GM23338 (cell line): ENCODE data around the gene RNASE7. TPM values are rescaled to one million over a fixed set of nuclear protein-coding genes. Genes with fewer than 3 reads are reported as not detected.

Experiments
- ATAC-seq: fragments of 200-7000 bp; cut with Tn5 transposase; 3 replicates; pipeline ENCODE4 v1.9.1; 2020
- DNase-seq: peaks from one replicate; pipeline ENCODE4 v3.0.0-alpha.2; 2015; ENCODE audit warnings: low spot score
- H2AFZ ChIP-seq: fragments of 200-600 bp; sonication (generic); 2 replicates; pipeline ENCODE4 v1.8.0; 2016; ENCODE audit warnings: antibody characterized with exemption, mild to moderate bottlenecking, moderate library complexity
- H3F3A ChIP-seq: fragments of 200-600 bp; sonication (generic); replicated peaks from 2 replicates; pipeline ENCODE4 v1.8.0; 2017; ENCODE audit warnings: antibody characterized with exemption, mixed run types, low read depth
- H3K27ac ChIP-seq: fragments of 200-600 bp; sonication (generic); 2 replicates; pipeline ENCODE4 v1.6.1; 2016; ENCODE audit warnings: low read depth
- H3K27me3 ChIP-seq: fragments of 200-600 bp; sonication (generic); 2 replicates; pipeline ENCODE4 v1.8.0; 2016; ENCODE audit warnings: mild to moderate bottlenecking, mixed run types, moderate library complexity; ENCODE audit not compliant: insufficient read depth
- H3K36me3 ChIP-seq: fragments of 200-600 bp; sonication (generic); 2 replicates; pipeline ENCODE4 v1.8.0; 2016; ENCODE audit warnings: mild to moderate bottlenecking; ENCODE audit not compliant: insufficient read depth
- H3K4me1 ChIP-seq: fragments of 200-600 bp; sonication (generic); 2 replicates; pipeline ENCODE4 v1.8.0; 2016; ENCODE audit warnings: mild to moderate bottlenecking, moderate library complexity; ENCODE audit not compliant: insufficient read depth
- H3K4me2 ChIP-seq: fragments of 200-600 bp; sonication (generic); 2 replicates; pipeline ENCODE4 v1.7.1; 2017; ENCODE audit warnings: mixed run types
- H3K4me3 ChIP-seq: fragments of 200-600 bp; sonication (generic); 2 replicates; pipeline ENCODE4 v1.6.1; 2016; ENCODE audit warnings: mixed run types
- H3K79me2 ChIP-seq: fragments of 200-600 bp; sonication (generic); replicated peaks from 2 replicates; pipeline ENCODE4 v1.8.0; 2017; ENCODE audit warnings: mild to moderate bottlenecking; ENCODE audit not compliant: insufficient read depth
- H3K9me2 ChIP-seq: fragments of 200-600 bp; sonication (generic); 2 replicates; pipeline ENCODE4 v1.8.0; 2017; ENCODE audit not compliant: insufficient read depth
- H4K20me1 ChIP-seq: fragments of 200-600 bp; sonication (generic); replicated peaks from 2 replicates; pipeline ENCODE4 v1.8.0; 2017; ENCODE audit warnings: mild to moderate bottlenecking; ENCODE audit not compliant: insufficient read depth
- H3K27ac Mint-ChIP-seq: 2 replicates; pipeline ENCODE4 v1.8.0; 2020; ENCODE audit warnings: inconsistent platforms, mild to moderate bottlenecking, moderate library complexity, mixed read lengths
- H3K27me3 Mint-ChIP-seq: 3 replicates; pipeline ENCODE4 v1.8.0; 2022; ENCODE audit warnings: low read depth, mild to moderate bottlenecking, moderate library complexity, mixed read lengths, inconsistent platforms; ENCODE audit not compliant: insufficient read depth, poor library complexity
- H3K36me3 Mint-ChIP-seq: 3 replicates; pipeline ENCODE4 v1.8.0; 2021; ENCODE audit warnings: low read depth, mild to moderate bottlenecking, inconsistent platforms, moderate library complexity, mixed read lengths
- H3K4me1 Mint-ChIP-seq: 3 replicates; pipeline ENCODE4 v1.8.0; 2020; ENCODE audit warnings: mild to moderate bottlenecking, inconsistent platforms, mixed read lengths
- H3K4me3 Mint-ChIP-seq: 3 replicates; pipeline ENCODE4 v1.8.0; 2021; ENCODE audit warnings: moderate library complexity, mild to moderate bottlenecking, inconsistent platforms, mixed read lengths
- H3K9me3 Mint-ChIP-seq: 3 replicates; pipeline ENCODE4 v1.8.0; 2020; ENCODE audit warnings: moderate library complexity, mild to moderate bottlenecking, inconsistent platforms, mixed read lengths
- POLR2AphosphoS5 ChIP-seq: IDR thresholded peaks from 2 replicates; pipeline ENCODE4 v1.6.1; 2016; ENCODE audit warnings: antibody characterized with exemption, low read depth
- polyA plus RNA-seq: library from polyadenylated mRNA; unstranded; fragments of >200 nt; fragmentation: Nextera tagmentation; extraction: Ambion mirVana; gene quantifications from 2 replicates; pipeline ENCODE4 v1.2.1, GENCODE V29; 2016
- total RNA-seq: library from RNA; depleted of rRNA; stranded (reverse); fragments of >200 nt; shearing (Covaris generic); gene quantifications from 2 replicates; pipeline ENCODE4 v1.2.3, GENCODE V29; 2014
- TF ChIP-seq, protein P1 (sequence below): IDR thresholded peaks from 2 replicates; pipeline ENCODE4 v1.6.1; 2016; ENCODE audit warnings: antibody characterized with exemption
- TF ChIP-seq, protein P2 (sequence below): fragments of 250-450 bp; sonication (Bioruptor Pico); IDR thresholded peaks from 2 replicates; pipeline ENCODE4 v1.5.0; 2020; ENCODE audit warnings: mild to moderate bottlenecking, moderate library complexity

The RNASE7 gene
- total and polyA plus RNA-seq, 2 experiments from 2014 or later = not detected

DNA sequence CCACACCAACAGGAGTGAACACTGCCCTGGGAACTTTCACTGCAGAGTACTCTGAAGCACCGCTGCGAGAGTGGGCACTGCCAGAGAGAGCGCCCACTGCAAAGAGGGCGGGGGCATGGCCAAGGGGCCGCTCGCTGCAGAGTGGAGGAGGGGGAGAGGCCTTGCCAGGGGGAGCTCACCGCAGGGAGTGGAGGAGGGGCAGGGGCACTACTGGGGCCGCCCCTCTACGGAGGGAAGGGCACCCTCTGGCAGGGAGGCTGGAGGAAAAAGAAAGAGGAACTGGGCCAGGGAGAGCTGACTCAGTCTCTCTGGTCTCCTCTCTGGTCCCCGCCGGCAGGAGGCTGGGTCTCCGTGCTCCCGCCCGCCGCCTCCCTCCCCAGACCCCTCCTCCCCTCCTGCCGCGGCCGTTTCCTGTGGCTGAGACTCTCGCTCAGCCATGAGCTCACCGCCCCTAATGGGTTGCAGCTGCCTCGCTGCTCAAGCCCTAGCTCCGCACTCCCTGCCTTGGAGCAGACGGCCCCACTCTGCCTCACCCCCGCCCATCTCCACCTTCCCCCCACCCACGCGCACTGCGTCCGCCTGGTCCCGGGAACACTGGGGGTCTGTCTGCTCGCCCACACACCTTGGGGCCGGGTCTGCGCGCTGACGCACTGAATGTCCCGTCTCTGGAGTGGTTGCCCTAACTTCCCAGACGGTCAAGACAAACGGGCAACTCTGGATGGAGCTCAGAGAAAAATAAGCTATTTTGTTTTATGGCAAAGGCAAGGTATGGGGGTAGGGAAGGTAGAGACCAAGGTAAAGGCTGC, 29.3 kb downstream of the RNASE7 start:
- Histone ChIP-seq H3K4me3 (peak overlapping the region; percentile 95), H3F3A (peaks cover 17% of the 10 kb centered on the region), H3K79me2 (peaks cover 6% of the 10 kb centered on the region), H3K4me2 (peak overlapping the region; percentile 98), H3K27me3 (peaks cover 27% of the 10 kb centered on the region), H3K9me2 (no peaks in the 10 kb centered on the region), H3K4me1 (peaks cover 13% of the 10 kb centered on the region), H4K20me1 (peaks cover 3% of the 10 kb centered on the region; the same call in 1 of the 2 replicates), H3K27ac (peak overlapping the region; percentile 92), H2AFZ (peak overlapping the region; percentile 91), H3K36me3 (peaks cover 4% of the 10 kb centered on the region; the same call in 1 of the 2 replicates)
- TF ChIP-seq POLR2AphosphoS5 = peak; percentile 55; the same call in 1 of the 2 replicates
- TF ChIP-seq, protein P1, sequence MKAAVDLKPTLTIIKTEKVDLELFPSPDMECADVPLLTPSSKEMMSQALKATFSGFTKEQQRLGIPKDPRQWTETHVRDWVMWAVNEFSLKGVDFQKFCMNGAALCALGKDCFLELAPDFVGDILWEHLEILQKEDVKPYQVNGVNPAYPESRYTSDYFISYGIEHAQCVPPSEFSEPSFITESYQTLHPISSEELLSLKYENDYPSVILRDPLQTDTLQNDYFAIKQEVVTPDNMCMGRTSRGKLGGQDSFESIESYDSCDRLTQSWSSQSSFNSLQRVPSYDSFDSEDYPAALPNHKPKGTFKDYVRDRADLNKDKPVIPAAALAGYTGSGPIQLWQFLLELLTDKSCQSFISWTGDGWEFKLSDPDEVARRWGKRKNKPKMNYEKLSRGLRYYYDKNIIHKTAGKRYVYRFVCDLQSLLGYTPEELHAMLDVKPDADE = peak; percentile 40; the same call in 1 of the 2 replicates
- TF ChIP-seq, protein P2, sequence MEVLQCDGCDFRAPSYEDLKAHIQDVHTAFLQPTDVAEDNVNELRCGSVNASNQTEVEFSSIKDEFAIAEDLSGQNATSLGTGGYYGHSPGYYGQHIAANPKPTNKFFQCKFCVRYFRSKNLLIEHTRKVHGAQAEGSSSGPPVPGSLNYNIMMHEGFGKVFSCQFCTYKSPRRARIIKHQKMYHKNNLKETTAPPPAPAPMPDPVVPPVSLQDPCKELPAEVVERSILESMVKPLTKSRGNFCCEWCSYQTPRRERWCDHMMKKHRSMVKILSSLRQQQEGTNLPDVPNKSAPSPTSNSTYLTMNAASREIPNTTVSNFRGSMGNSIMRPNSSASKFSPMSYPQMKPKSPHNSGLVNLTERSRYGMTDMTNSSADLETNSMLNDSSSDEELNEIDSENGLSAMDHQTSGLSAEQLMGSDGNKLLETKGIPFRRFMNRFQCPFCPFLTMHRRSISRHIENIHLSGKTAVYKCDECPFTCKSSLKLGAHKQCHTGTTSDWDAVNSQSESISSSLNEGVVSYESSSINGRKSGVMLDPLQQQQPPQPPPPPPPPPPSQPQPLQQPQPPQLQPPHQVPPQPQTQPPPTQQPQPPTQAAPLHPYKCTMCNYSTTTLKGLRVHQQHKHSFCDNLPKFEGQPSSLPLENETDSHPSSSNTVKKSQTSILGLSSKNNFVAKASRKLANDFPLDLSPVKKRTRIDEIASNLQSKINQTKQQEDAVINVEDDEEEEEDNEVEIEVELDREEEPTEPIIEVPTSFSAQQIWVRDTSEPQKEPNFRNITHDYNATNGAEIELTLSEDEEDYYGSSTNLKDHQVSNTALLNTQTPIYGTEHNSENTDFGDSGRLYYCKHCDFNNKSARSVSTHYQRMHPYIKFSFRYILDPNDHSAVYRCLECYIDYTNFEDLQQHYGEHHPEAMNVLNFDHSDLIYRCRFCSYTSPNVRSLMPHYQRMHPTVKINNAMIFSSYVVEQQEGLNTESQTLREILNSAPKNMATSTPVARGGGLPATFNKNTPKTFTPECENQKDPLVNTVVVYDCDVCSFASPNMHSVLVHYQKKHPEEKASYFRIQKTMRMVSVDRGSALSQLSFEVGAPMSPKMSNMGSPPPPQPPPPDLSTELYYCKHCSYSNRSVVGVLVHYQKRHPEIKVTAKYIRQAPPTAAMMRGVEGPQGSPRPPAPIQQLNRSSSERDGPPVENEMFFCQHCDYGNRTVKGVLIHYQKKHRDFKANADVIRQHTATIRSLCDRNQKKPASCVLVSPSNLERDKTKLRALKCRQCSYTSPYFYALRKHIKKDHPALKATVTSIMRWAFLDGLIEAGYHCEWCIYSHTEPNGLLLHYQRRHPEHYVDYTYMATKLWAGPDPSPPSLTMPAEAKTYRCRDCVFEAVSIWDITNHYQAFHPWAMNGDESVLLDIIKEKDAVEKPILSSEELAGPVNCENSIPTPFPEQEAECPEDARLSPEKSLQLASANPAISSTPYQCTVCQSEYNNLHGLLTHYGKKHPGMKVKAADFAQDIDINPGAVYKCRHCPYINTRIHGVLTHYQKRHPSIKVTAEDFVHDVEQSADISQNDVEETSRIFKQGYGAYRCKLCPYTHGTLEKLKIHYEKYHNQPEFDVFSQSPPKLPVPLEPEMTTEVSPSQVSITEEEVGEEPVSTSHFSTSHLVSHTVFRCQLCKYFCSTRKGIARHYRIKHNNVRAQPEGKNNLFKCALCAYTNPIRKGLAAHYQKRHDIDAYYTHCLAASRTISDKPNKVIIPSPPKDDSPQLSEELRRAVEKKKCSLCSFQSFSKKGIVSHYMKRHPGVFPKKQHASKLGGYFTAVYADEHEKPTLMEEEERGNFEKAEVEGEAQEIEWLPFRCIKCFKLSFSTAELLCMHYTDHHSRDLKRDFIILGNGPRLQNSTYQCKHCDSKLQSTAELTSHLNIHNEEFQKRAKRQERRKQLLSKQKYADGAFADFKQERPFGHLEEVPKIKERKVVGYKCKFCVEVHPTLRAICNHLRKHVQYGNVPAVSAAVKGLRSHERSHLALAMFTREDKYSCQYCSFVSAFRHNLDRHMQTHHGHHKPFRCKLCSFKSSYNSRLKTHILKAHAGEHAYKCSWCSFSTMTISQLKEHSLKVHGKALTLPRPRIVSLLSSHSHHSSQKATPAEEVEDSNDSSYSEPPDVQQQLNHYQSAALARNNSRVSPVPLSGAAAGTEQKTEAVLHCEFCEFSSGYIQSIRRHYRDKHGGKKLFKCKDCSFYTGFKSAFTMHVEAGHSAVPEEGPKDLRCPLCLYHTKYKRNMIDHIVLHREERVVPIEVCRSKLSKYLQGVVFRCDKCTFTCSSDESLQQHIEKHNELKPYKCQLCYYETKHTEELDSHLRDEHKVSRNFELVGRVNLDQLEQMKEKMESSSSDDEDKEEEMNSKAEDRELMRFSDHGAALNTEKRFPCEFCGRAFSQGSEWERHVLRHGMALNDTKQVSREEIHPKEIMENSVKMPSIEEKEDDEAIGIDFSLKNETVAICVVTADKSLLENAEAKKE = no peak
- peak overlapping the region; percentile 96 for H3K27ac Mint-ChIP-seq
- ATAC-seq = peak; percentile 47
- peaks cover 39% of the 10 kb centered on the region for H3K36me3 Mint-ChIP-seq
- peaks cover 23% of the 10 kb centered on the region for H3K27me3 Mint-ChIP-seq
- peak overlapping the region; percentile 97 for H3K4me3 Mint-ChIP-seq
- no peaks in the 10 kb centered on the region; the same call in 1 of the 3 replicates for H3K9me3 Mint-ChIP-seq
- peaks cover 35% of the 10 kb centered on the region for H3K4me1 Mint-ChIP-seq
- peak; percentile 94 for DNase-seq
